ENCODE results near the gene CSNK2A3. TPM values are rescaled to one million over a fixed set of nuclear protein-coding genes. Genes with fewer than 3 reads are reported as not detected.

Gene CSNK2A3
- total RNA-seq, 3 donors from 2014 or later: 1.0 to 1.1 (median 1.1) TPM

- no peaks in the 10 kb centered on the region for H3K9me3 Mint-ChIP-seq
- peaks cover 6% of the 10 kb centered on the region for H3K4me1 Mint-ChIP-seq (ENCODE audit: low read depth)
- ATAC-seq: no peak
These were observed 43.1 kb downstream of the CSNK2A3 start for GRCh38 chr11:11309906-11310305.

GRCh38 chr11:11308249-11308648 is 44.8 kb downstream of the CSNK2A3 start:
- no peak overlapping the region for H3K4me3 Mint-ChIP-seq
- DNase-seq: no peak
- no peaks in the 10 kb centered on the region for H3K9me3 Mint-ChIP-seq
- H3K27me3 Mint-ChIP-seq (ENCODE audit: low read depth): no peaks in the 10 kb centered on the region
- no peak for ATAC-seq
- no peaks in the 10 kb centered on the region for H3K36me3 Mint-ChIP-seq (ENCODE audit: insufficient read depth)
- H3K4me1 Mint-ChIP-seq (ENCODE audit: low read depth): peaks cover 6% of the 10 kb centered on the region

More at GRCh38 chr11:11309906-11310305, 43.1 kb downstream of the CSNK2A3 start:
- DNase-seq: no peak
- H3K4me3 Mint-ChIP-seq: no peak overlapping the region
- H3K27me3 Mint-ChIP-seq (ENCODE audit: low read depth): no peaks in the 10 kb centered on the region
- no peaks in the 10 kb centered on the region for H3K36me3 Mint-ChIP-seq (ENCODE audit: insufficient read depth)

GRCh38 chr11:11306855-11307254 is 46.2 kb downstream of the CSNK2A3 start:
- no peak for DNase-seq
- Mint-ChIP-seq H3K4me3 (no peak overlapping the region), H3K4me1 (ENCODE audit: low read depth) (peaks cover 6% of the 10 kb centered on the region), H3K27me3 (ENCODE audit: low read depth) (no peaks in the 10 kb centered on the region), H3K9me3 (no peaks in the 10 kb centered on the region), H3K36me3 (ENCODE audit: insufficient read depth) (no peaks in the 10 kb centered on the region)
- no peak for ATAC-seq

GRCh38 chr11:11304550-11304949 is 48.5 kb downstream of the CSNK2A3 start:
- Mint-ChIP-seq H3K4me3 (no peak overlapping the region), H3K4me1 (ENCODE audit: low read depth) (no peaks in the 10 kb centered on the region), H3K36me3 (ENCODE audit: insufficient read depth) (no peaks in the 10 kb centered on the region), H3K27me3 (ENCODE audit: low read depth) (peaks cover 4% of the 10 kb centered on the region), H3K9me3 (no peaks in the 10 kb centered on the region)
- no peak for DNase-seq
- ATAC-seq: no peak

- DNase-seq (no peak), ATAC-seq (no peak)
- Mint-ChIP-seq H3K36me3 (ENCODE audit: insufficient read depth) (no peaks in the 10 kb centered on the region), H3K9me3 (no peaks in the 10 kb centered on the region), H3K27me3 (ENCODE audit: low read depth) (peaks cover 4% of the 10 kb centered on the region), H3K4me3 (no peak overlapping the region), H3K4me1 (ENCODE audit: low read depth) (no peaks in the 10 kb centered on the region)
These were observed 50.5 kb downstream of the CSNK2A3 start for GRCh38 chr11:11302565-11302964.

Data from activated T-cell treated with anti-CD3 and anti-CD28 coated beads, Interleukin-2, amount 50 U/mL, for 4 hours (primary cell).